ENCODE measurements around the gene STT3B. TPM values are rescaled to one million over a fixed set of nuclear protein-coding genes. Genes with fewer than 3 reads are reported as not detected.

The STT3B gene
- total RNA-seq, 1 experiment from 2014 or later = 149 TPM

DNA sequence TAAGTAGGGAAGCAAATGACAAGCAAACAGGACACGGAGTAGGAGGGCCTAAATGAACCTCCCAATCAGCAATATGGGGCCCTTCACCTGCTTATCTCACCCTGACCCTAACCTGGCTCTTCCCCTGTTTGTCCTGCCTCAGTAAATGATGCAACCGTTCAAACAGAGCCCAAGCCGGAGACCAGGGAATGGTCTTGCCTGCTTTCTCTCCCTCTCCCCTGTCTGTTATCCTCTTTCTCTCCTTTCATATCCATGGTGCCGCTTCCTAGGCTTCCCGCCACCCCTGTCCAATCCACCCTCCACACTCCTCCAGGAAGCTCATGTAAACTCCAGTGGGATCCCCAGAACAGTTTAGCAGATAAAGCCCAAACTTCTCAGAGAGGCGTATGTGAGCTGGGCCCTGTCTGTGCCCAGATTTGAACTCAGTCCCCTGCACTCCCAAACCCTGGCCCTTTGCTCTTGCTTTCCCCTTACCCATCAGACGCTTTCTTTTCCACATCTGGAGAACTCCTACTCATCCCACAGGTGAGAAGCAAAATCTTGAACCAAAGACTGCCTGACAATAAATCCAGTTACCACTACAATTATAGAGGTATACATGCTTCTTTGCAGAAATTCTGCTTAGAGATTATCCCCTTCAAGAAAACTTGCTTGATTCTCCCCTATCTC is 45.7 kb upstream of the STT3B start:
- no peaks in the 10 kb centered on the region for H3K4me1 ChIP-seq (ENCODE audit: insufficient read depth, low read length)
- DNase-seq (no peak), ATAC-seq (no peak)
- H3K9ac ChIP-seq (ENCODE audit: low read length) = no peak overlapping the region
- H3K79me2 ChIP-seq (ENCODE audit: low read length) = no peaks in the 10 kb centered on the region
- H3K27me3 ChIP-seq (ENCODE audit: low read length) = no peaks in the 10 kb centered on the region
- TF ChIP-seq, protein P1, sequence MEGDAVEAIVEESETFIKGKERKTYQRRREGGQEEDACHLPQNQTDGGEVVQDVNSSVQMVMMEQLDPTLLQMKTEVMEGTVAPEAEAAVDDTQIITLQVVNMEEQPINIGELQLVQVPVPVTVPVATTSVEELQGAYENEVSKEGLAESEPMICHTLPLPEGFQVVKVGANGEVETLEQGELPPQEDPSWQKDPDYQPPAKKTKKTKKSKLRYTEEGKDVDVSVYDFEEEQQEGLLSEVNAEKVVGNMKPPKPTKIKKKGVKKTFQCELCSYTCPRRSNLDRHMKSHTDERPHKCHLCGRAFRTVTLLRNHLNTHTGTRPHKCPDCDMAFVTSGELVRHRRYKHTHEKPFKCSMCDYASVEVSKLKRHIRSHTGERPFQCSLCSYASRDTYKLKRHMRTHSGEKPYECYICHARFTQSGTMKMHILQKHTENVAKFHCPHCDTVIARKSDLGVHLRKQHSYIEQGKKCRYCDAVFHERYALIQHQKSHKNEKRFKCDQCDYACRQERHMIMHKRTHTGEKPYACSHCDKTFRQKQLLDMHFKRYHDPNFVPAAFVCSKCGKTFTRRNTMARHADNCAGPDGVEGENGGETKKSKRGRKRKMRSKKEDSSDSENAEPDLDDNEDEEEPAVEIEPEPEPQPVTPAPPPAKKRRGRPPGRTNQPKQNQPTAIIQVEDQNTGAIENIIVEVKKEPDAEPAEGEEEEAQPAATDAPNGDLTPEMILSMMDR (conservative IDR thresholded peaks at IDR 0.05; ENCODE audit: low read depth, low read length) = no peak
- TF ChIP-seq EZH2 (IDR thresholded peaks at IDR 0.05; ENCODE audit: low read length, unreplicated experiment) (no peak), EZH2phosphoT487 (IDR thresholded peaks at IDR 0.05; ENCODE audit: borderline replicate concordance, low read length) (no peak)
- BruUV-seq (replicated peaks) = no TSS peak
- no peaks in the 10 kb centered on the region for H3K9me3 ChIP-seq (ENCODE audit: low read length)
- POLR2A ChIA-PET (ENCODE audit: unreplicated experiment) = no interaction called here
- no peaks in the 10 kb centered on the region for H3K9me2 ChIP-seq (replicated peaks; ENCODE audit: low read length)
- no peak overlapping the region for H3K4me3 ChIP-seq (ENCODE audit: low read length)
- CTCF ChIA-PET = no interaction called here
- no peaks in the 10 kb centered on the region for H4K20me1 ChIP-seq (ENCODE audit: low read length)
- H2AFZ ChIP-seq (ENCODE audit: low read length) = no peak overlapping the region
- intact Hi-C loops (cut with micrococcal nuclease) = no loop called here
- H3F3A ChIP-seq (ENCODE audit: low read length, unreplicated experiment) = no peaks in the 10 kb centered on the region
- no peak overlapping the region for H3K27ac ChIP-seq (ENCODE audit: low read length)
- no peaks in the 10 kb centered on the region for H3K36me3 ChIP-seq (ENCODE audit: low read depth, low read length)
- H3K4me2 ChIP-seq (ENCODE audit: low read length) = no peak overlapping the region

DNA sequence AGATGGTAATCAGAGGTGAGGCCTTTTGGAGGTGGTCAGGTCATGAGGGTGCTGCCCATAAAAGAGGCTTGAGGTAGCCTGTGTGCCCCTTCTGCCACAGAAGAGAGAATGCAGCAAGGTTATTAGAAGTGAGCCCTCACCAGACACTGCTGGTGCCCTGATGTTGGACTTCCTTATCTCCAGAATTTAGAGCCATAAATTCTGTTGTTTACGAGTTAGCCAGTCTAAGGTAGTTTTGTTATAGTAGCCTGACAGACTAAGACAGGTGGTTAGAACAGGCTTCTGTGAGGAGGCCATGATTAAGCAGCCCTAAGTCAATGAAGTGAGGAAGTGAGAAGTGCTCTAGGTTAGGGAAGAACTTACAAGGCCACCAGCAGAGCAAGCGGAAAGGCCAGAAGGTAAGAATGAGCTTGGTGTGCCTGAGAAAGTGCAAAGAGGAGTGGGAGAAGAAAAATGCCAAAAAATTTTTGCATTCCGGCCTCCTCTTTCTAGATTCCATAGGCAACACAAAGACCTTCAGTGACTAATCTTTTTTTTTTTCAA is 44.2 kb upstream of the STT3B start:
- CTCF ChIA-PET = no interaction called here
- no peaks in the 10 kb centered on the region for H3K9me2 ChIP-seq (replicated peaks; ENCODE audit: low read length)

DNA sequence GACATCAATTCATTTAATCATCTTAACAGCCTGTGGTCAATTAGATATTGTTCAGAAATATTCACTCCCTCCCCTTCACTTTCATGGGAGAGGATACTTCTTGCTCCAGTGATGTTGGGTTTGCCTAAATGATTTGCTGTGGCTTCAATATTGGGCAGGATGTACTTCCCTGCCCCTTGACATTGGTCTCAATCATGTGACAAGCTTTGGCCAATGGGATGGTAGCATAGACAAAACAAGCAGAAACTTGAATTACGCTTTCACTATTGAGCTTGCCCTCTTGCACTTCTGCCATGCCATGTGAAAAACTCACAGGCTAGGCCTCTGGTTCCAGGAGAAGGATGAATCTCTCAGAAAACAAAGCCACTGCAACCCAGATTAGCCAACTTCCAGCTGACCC is 42.2 kb upstream of the STT3B start:
- Histone ChIP-seq H3K9me3 (ENCODE audit: low read length) (no peaks in the 10 kb centered on the region), H3K79me2 (ENCODE audit: low read length) (no peaks in the 10 kb centered on the region), H3K4me1 (ENCODE audit: insufficient read depth, low read length) (no peaks in the 10 kb centered on the region), H3K36me3 (ENCODE audit: low read depth, low read length) (no peaks in the 10 kb centered on the region), H3K4me3 (ENCODE audit: low read length) (no peak overlapping the region), H3K9ac (ENCODE audit: low read length) (no peak overlapping the region), H3K9me2 (replicated peaks; ENCODE audit: low read length) (no peaks in the 10 kb centered on the region), H2AFZ (ENCODE audit: low read length) (no peak overlapping the region), H4K20me1 (ENCODE audit: low read length) (no peaks in the 10 kb centered on the region), H3K27me3 (ENCODE audit: low read length) (no peaks in the 10 kb centered on the region), H3F3A (ENCODE audit: low read length, unreplicated experiment) (no peaks in the 10 kb centered on the region), H3K27ac (ENCODE audit: low read length) (no peak overlapping the region), H3K4me2 (ENCODE audit: low read length) (no peak overlapping the region)
- ChIA-PET CTCF (no interaction called here), POLR2A (ENCODE audit: unreplicated experiment) (no interaction called here)
- ATAC-seq (no peak), DNase-seq (no peak)
- no TSS peak for BruUV-seq (replicated peaks)
- TF ChIP-seq EZH2 (IDR thresholded peaks at IDR 0.05; ENCODE audit: low read length, unreplicated experiment) (no peak), EZH2phosphoT487 (IDR thresholded peaks at IDR 0.05; ENCODE audit: borderline replicate concordance, low read length) (no peak)
- TF ChIP-seq, protein P1 (conservative IDR thresholded peaks at IDR 0.05; ENCODE audit: low read depth, low read length) = no peak
- intact Hi-C loops (cut with micrococcal nuclease) = no loop called here

More for the DNA sequence above, 44.2 kb upstream of the STT3B start:
- no peaks in the 10 kb centered on the region for H3K27me3 ChIP-seq (ENCODE audit: low read length)
- BruUV-seq (replicated peaks) = no TSS peak
- H3K27ac ChIP-seq (ENCODE audit: low read length) = no peak overlapping the region
- no peak overlapping the region for H3K4me3 ChIP-seq (ENCODE audit: low read length)
- H4K20me1 ChIP-seq (ENCODE audit: low read length) = no peaks in the 10 kb centered on the region
- H3K79me2 ChIP-seq (ENCODE audit: low read length) = no peaks in the 10 kb centered on the region
- H3K4me2 ChIP-seq (ENCODE audit: low read length) = no peak overlapping the region
- intact Hi-C loops (cut with micrococcal nuclease) = no loop called here
- no peaks in the 10 kb centered on the region for H3K9me3 ChIP-seq (ENCODE audit: low read length)
- ATAC-seq (no peak), DNase-seq (no peak)
- TF ChIP-seq EZH2phosphoT487 (IDR thresholded peaks at IDR 0.05; ENCODE audit: borderline replicate concordance, low read length) = no peak
- TF ChIP-seq EZH2 (IDR thresholded peaks at IDR 0.05; ENCODE audit: low read length, unreplicated experiment) = no peak
- TF ChIP-seq, protein P1 (conservative IDR thresholded peaks at IDR 0.05; ENCODE audit: low read depth, low read length) = no peak
- POLR2A ChIA-PET (ENCODE audit: unreplicated experiment) = no interaction called here
- H3F3A ChIP-seq (ENCODE audit: low read length, unreplicated experiment) = no peaks in the 10 kb centered on the region
- no peak overlapping the region for H3K9ac ChIP-seq (ENCODE audit: low read length)
- H3K4me1 ChIP-seq (ENCODE audit: insufficient read depth, low read length) = no peaks in the 10 kb centered on the region
- H2AFZ ChIP-seq (ENCODE audit: low read length) = no peak overlapping the region
- no peaks in the 10 kb centered on the region for H3K36me3 ChIP-seq (ENCODE audit: low read depth, low read length)
